T-cell (primary cell): ENCODE measurements around the gene NR2E1. TPM values are rescaled to one million over a fixed set of nuclear protein-coding genes. Genes with fewer than 3 reads are reported as not detected.
A peak's percentile ranks its signal among the peaks of the same experiment; 100 is the strongest.

Experiments
- ATAC-seq, 4 experiments: fragments of 200-7000 bp in 3 of 4; fragments of 150-1000 bp in 1 of 4; cut with Tn5 transposase; replicated peaks in 1 of 4; 1 replicate in 3 of 4; 2 replicates in 1 of 4; pipeline ENCODE4 v1.10.0; 2021; ENCODE audit warnings: moderate library complexity in 3 of 4, mild to moderate bottlenecking in 2 of 4, moderate number of reproducible peaks in 1 of 4
- CTCF ChIA-PET, 2 donors: fragments of 300-600 bp; sonication (Branson Sonifier 250); formaldehyde crosslinking; loops; one replicate each; lab custom pipeline; 2022; ENCODE audit warnings: antibody characterized with exemption in 2 of 2; lab: Charles Lee
- POLR2A ChIA-PET, 2 donors: fragments of 300-600 bp; sonication (Branson Sonifier 250); formaldehyde crosslinking; loops; one replicate each; lab custom pipeline; 2022; ENCODE audit warnings: antibody characterized with exemption in 2 of 2; lab: Charles Lee
- DNase-seq, 35 experiments: peaks; one replicate each; pipeline versions ENCODE4 v3.0.0 to v3.0.0-alpha.2; 2013 to 2023
- H3K27ac ChIP-seq: one replicate; pipeline ENCODE4 v1.5.1; 2013; ENCODE audit warnings: low read length
- H3K27me3 ChIP-seq, 2 experiments: replicated peaks in 1 of 2; 1 replicate in 1 of 2; 2 replicates in 1 of 2; pipeline versions ENCODE4 v1.6.1 to v1.7.0; 2013; ENCODE audit warnings: low read length in 1 of 2, mixed read lengths in 1 of 2; ENCODE audit not compliant: control insufficient read depth in 2 of 2, insufficient read depth in 2 of 2; ENCODE audit errors: extremely low read depth in 1 of 2
- H3K36me3 ChIP-seq, 2 donors: 1 replicate in 1 of 2; 2 replicates in 1 of 2; pipeline versions ENCODE4 v1.6.1 to v1.7.0; 2013; ENCODE audit warnings: low read length in 1 of 2; ENCODE audit not compliant: control insufficient read depth in 2 of 2, insufficient read depth in 1 of 2; ENCODE audit errors: extremely low read depth in 1 of 2
- H3K4me1 ChIP-seq, 2 experiments: 1 replicate in 1 of 2; 2 replicates in 1 of 2; pipeline versions ENCODE4 v1.6.1 to v1.7.0; 2013; ENCODE audit warnings: low read length in 2 of 2, mixed read lengths in 1 of 2; ENCODE audit not compliant: insufficient read depth in 2 of 2, control insufficient read depth in 1 of 2; ENCODE audit errors: extremely low read depth in 1 of 2
- H3K4me3 ChIP-seq, 2 donors: 1 replicate in 1 of 2; 2 replicates in 1 of 2; pipeline versions ENCODE4 v1.5.1 to v1.7.0; 2013; ENCODE audit warnings: mild to moderate bottlenecking in 2 of 2, low read length in 1 of 2, moderate library complexity in 1 of 2; ENCODE audit not compliant: control insufficient read depth in 1 of 2; ENCODE audit errors: extremely low read depth in 1 of 2
- H3K9me3 ChIP-seq: 2 replicates; pipeline ENCODE4 v1.7.0; 2013
- H3K27ac Mint-ChIP-seq, 2 donors: one replicate each; pipeline ENCODE4 v1.8.0; 2020 to 2021; ENCODE audit warnings: mild to moderate bottlenecking in 2 of 2, mixed read lengths in 2 of 2
- H3K27me3 Mint-ChIP-seq, 2 donors: one replicate each; pipeline ENCODE4 v1.8.0; 2021 to 2022; ENCODE audit warnings: mixed read lengths in 2 of 2
- H3K36me3 Mint-ChIP-seq: one replicate; pipeline ENCODE4 v1.8.0; 2021; ENCODE audit warnings: mixed read lengths
- H3K4me1 Mint-ChIP-seq, 3 donors: one replicate each; pipeline ENCODE4 v1.8.0; 2020 to 2022; ENCODE audit warnings: mixed read lengths in 3 of 3, mild to moderate bottlenecking in 1 of 3
- H3K4me3 Mint-ChIP-seq, 3 donors: one replicate each; pipeline ENCODE4 v1.8.0; 2020 to 2022; ENCODE audit warnings: mild to moderate bottlenecking in 3 of 3, mixed read lengths in 3 of 3, moderate library complexity in 3 of 3
- H3K9me3 Mint-ChIP-seq, 3 donors: one replicate each; pipeline ENCODE4 v1.8.0; 2020 to 2022; ENCODE audit warnings: mixed read lengths in 3 of 3
- WGBS: methylation state at CpG from one replicate; pipeline ENCODE4 v1.1.5; 2013; ENCODE audit warnings: missing lambda C conversion rate; ENCODE audit not compliant: insufficient coverage; 5-methylcytosine and 5-hydroxymethylcytosine counted together
- total RNA-seq, 35 experiments: library from RNA in 6 of 35; stranded (reverse) in 6 of 35; fragments of 120-200 nt in 1 of 35; gene quantifications; one replicate each; pipeline versions ENCODE4 v1.2.1 to v1.2.4 and lab custom pipeline; 2013 to 2026

Gene NR2E1
- total RNA-seq, 5 donors from 2014 or later (not counting 1 experiment from before 2014, with no cell fraction given) = not detected

- no peaks in the 10 kb centered on the region for H3K9me3 ChIP-seq
- H3K4me1 ChIP-seq = peaks cover 0 to 25% of the 10 kb centered on the region in 2 experiments
- Mint-ChIP-seq H3K27me3 (peaks cover 78 to 91% of the 10 kb centered on the region in 2 donors), H3K4me1 (peaks cover 26 to 31% (median 27%) of the 10 kb centered on the region in 3 donors), H3K36me3 (no peaks in the 10 kb centered on the region), H3K27ac (peak overlapping the region in 1 of 2 donors; percentile 27), H3K9me3 (no peaks in the 10 kb centered on the region), H3K4me3 (peak overlapping the region in 2 of 3 donors; percentile 13 to 72)
- H3K4me3 ChIP-seq = no peak overlapping the region
- ChIA-PET POLR2A (no interaction called here), CTCF (interaction anchor here in 1 of 2 donors (0.7 kb wide), 1 partner anchor 317 kb away, joined by 3 read pairs; no protein-coding TSS in a partner anchor)
- DNase-seq (no peak), ATAC-seq (no peak)
- WGBS = 35% methylated on average over 14 of the region's 22 CpGs
- no peaks in the 10 kb centered on the region for H3K36me3 ChIP-seq
- peaks cover 36 to 61% of the 10 kb centered on the region in 2 experiments for H3K27me3 ChIP-seq
- no peak overlapping the region for H3K27ac ChIP-seq
These were observed 9.4 kb downstream of the NR2E1 start for GRCh38 chr6:108175176-108175591.

GRCh38 chr6:108175592-108176279 is 9.9 kb downstream of the NR2E1 start:
- Mint-ChIP-seq H3K36me3 (no peaks in the 10 kb centered on the region), H3K4me1 (peaks cover 24 to 29% (median 27%) of the 10 kb centered on the region in 3 donors), H3K27me3 (peaks cover 77 to 88% of the 10 kb centered on the region in 2 donors), H3K4me3 (peak overlapping the region; percentile 43 to 72 (median 58)), H3K27ac (no peak overlapping the region), H3K9me3 (no peaks in the 10 kb centered on the region)
- Histone ChIP-seq H3K36me3 (no peaks in the 10 kb centered on the region), H3K4me1 (peaks cover 0 to 20% of the 10 kb centered on the region in 2 experiments), H3K4me3 (peak overlapping the region in 1 of 2 donors; percentile 52), H3K27me3 (peaks cover 34 to 55% of the 10 kb centered on the region in 2 experiments), H3K9me3 (no peaks in the 10 kb centered on the region), H3K27ac (no peak overlapping the region)
- CTCF ChIA-PET = interaction anchor here in 1 of 2 donors (0.6 to 0.7 kb wide), 2 partner anchors 316 to 449 kb away, joined by 3 to 5 read pairs; no protein-coding TSS in a partner anchor
- no peak for ATAC-seq
- no peak for DNase-seq
- POLR2A ChIA-PET = no interaction called here
- WGBS = 12% methylated on average over 23 of the region's 38 CpGs

- 15% methylated on average over 42 of the region's 46 CpGs for WGBS
- Histone ChIP-seq H3K4me3 (peak overlapping the region in 1 of 2 donors; percentile 52), H3K27me3 (peaks cover 37 to 51% of the 10 kb centered on the region in 2 experiments), H3K4me1 (peaks cover 0 to 17% of the 10 kb centered on the region in 2 experiments), H3K27ac (no peak overlapping the region), H3K9me3 (no peaks in the 10 kb centered on the region), H3K36me3 (no peaks in the 10 kb centered on the region)
- Mint-ChIP-seq H3K27me3 (peaks cover 73 to 87% of the 10 kb centered on the region in 2 donors), H3K4me1 (peaks cover 18 to 23% (median 22%) of the 10 kb centered on the region in 3 donors), H3K36me3 (no peaks in the 10 kb centered on the region), H3K27ac (no peak overlapping the region), H3K9me3 (no peaks in the 10 kb centered on the region), H3K4me3 (peak overlapping the region; percentile 43 to 72 (median 58))
- no peak for DNase-seq
- CTCF ChIA-PET = interaction anchor here in 1 of 2 donors (0.6 kb wide), 2 partner anchors 36 to 450 kb away, joined by 4 to 5 read pairs; no protein-coding TSS in a partner anchor
- ATAC-seq = peak in 1 of 4 experiments; percentile 9
- POLR2A ChIA-PET = no interaction called here
These were observed 10.7 kb downstream of the NR2E1 start for GRCh38 chr6:108176281-108177089.

GRCh38 chr6:108179741-108180140 is 13.9 kb downstream of the NR2E1 start:
- H3K27me3 ChIP-seq = peaks cover 32 to 55% of the 10 kb centered on the region in 2 experiments
- WGBS = no CpG with 5 or more reads among the region's 4 CpGs
- DNase-seq = no peak

GRCh38 chr6:108180266-108180665 is 14.4 kb downstream of the NR2E1 start:
- Mint-ChIP-seq H3K4me3 (no peak overlapping the region), H3K4me1 (peaks cover 10 to 11% (median 10%) of the 10 kb centered on the region in 3 donors), H3K36me3 (no peaks in the 10 kb centered on the region), H3K27me3 (peaks cover 66 to 70% of the 10 kb centered on the region in 2 donors), H3K27ac (no peak overlapping the region), H3K9me3 (no peaks in the 10 kb centered on the region)
- no peaks in the 10 kb centered on the region for H3K36me3 ChIP-seq
- WGBS = no CpG with 5 or more reads among the region's 1 CpG
- no peak overlapping the region for H3K4me3 ChIP-seq
- ChIA-PET CTCF (no interaction called here), POLR2A (no interaction called here)
- no peak for DNase-seq
- no peak overlapping the region for H3K27ac ChIP-seq
- peaks cover 29 to 51% of the 10 kb centered on the region in 2 experiments for H3K27me3 ChIP-seq
- no peaks in the 10 kb centered on the region for H3K9me3 ChIP-seq
- H3K4me1 ChIP-seq = peaks cover 0 to 13% of the 10 kb centered on the region in 2 experiments
- no peak for ATAC-seq

More at GRCh38 chr6:108179741-108180140, 13.9 kb downstream of the NR2E1 start:
- no peak for ATAC-seq
- Mint-ChIP-seq H3K4me1 (peaks cover 14 to 16% (median 15%) of the 10 kb centered on the region in 3 donors), H3K4me3 (no peak overlapping the region), H3K27ac (no peak overlapping the region), H3K27me3 (peaks cover 65 to 72% of the 10 kb centered on the region in 2 donors), H3K9me3 (no peaks in the 10 kb centered on the region), H3K36me3 (no peaks in the 10 kb centered on the region)
- Histone ChIP-seq H3K27ac (no peak overlapping the region), H3K4me3 (no peak overlapping the region), H3K9me3 (no peaks in the 10 kb centered on the region), H3K36me3 (no peaks in the 10 kb centered on the region), H3K4me1 (peaks cover 0 to 17% of the 10 kb centered on the region in 2 experiments)
- CTCF ChIA-PET = no interaction called here
- POLR2A ChIA-PET = no interaction called here

- ATAC-seq = no peak
- Histone ChIP-seq H3K4me1 (peaks cover 0 to 8% of the 10 kb centered on the region in 2 experiments), H3K4me3 (no peak overlapping the region), H3K9me3 (no peaks in the 10 kb centered on the region), H3K27ac (no peak overlapping the region), H3K36me3 (no peaks in the 10 kb centered on the region), H3K27me3 (peaks cover 24 to 49% of the 10 kb centered on the region in 2 experiments)
- no peaks in the 10 kb centered on the region for H3K9me3 Mint-ChIP-seq
- 38% methylated on average over 3 of the region's 6 CpGs for WGBS
- no peak for DNase-seq
- ChIA-PET POLR2A (interaction anchor here in 1 of 2 donors (0.6 kb wide), 1 partner anchor 398 kb away, joined by 3 read pairs; no protein-coding TSS in a partner anchor), CTCF (no interaction called here)
- peaks cover 6 to 9% (median 6%) of the 10 kb centered on the region in 3 donors for H3K4me1 Mint-ChIP-seq
- H3K27me3 Mint-ChIP-seq = peaks cover 65 to 69% of the 10 kb centered on the region in 2 donors
- no peak overlapping the region for H3K4me3 Mint-ChIP-seq
- H3K36me3 Mint-ChIP-seq = no peaks in the 10 kb centered on the region
- H3K27ac Mint-ChIP-seq = no peak overlapping the region
These were observed 15.0 kb downstream of the NR2E1 start for GRCh38 chr6:108180776-108181175.
